ENCODE data around the gene YDJC. TPM values are rescaled to one million over a fixed set of nuclear protein-coding genes. Genes with fewer than 3 reads are reported as not detected.

Gene YDJC
- total and polyA plus RNA-seq, 2 of the 8 experiments (the other 6 are each of a cell fraction or from before 2014, with no cell fraction given): 36.7 to 45.2 TPM

DNA sequence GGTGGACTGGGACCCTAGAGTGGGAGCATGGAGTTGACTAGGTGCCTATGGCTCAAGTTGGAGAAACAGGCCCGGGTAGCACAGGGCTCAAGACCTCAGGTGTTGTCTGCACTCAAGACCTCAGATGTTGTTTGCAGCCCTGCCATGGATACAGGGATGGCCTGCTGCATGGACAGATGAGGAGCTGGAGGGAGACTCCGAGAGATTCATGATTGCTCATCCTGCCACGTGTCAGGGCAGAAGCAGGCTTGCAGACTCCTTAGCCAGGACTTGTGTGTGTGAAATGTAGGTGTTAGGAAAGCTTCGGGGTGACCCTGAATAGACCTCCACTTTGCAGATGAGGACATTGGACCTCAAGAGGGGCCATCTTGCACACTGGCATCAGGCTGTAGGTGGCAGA is 3.7 kb upstream of the YDJC start:
- peaks cover 0 to 1% (median 0%) of the 10 kb centered on the region in 4 experiments; a peak in 2 of 8 replicates for H3K36me3 ChIP-seq (ENCODE audit: control insufficient read depth in 2 of 4, insufficient read depth in 4 of 4, low read length in 3 of 4)
- H3K27ac ChIP-seq (ENCODE audit: low read depth, low read length): no peak overlapping the region
- H3K9ac ChIP-seq (replicated peaks in 1 of 4; ENCODE audit: extremely low read depth in 1 of 4, low read depth in 3 of 4, low read length in 3 of 4): no peak overlapping the region
- no peak overlapping the region for H2AFZ ChIP-seq (ENCODE audit: low read length)
- H2BK12ac ChIP-seq (ENCODE audit: low read depth, low read length): no peak overlapping the region
- no peak overlapping the region for H2BK20ac ChIP-seq (ENCODE audit: low read length)
- H3K27me3 ChIP-seq (replicated peaks in 1 of 4; ENCODE audit: control insufficient read depth in 3 of 4, extremely low read depth in 1 of 4, insufficient read depth in 3 of 4, low read length in 3 of 4): no peaks in the 10 kb centered on the region; a peak in 2 of 7 replicates
- H2BK120ac ChIP-seq (replicated peaks; ENCODE audit: low read depth, low read length): no peak overlapping the region
- H3K4me2 ChIP-seq (ENCODE audit: insufficient read depth in 1 of 2, low read depth in 2 of 2, low read length in 2 of 2): no peak overlapping the region
- no peak overlapping the region for H4K5ac ChIP-seq (ENCODE audit: insufficient read length, low read depth, low read length)
- no peak overlapping the region for H3K56ac ChIP-seq (replicated peaks; ENCODE audit: insufficient read length, low read depth, low read length)
- no peak overlapping the region for H2BK5ac ChIP-seq (ENCODE audit: low read depth, low read length)
- H3K23ac ChIP-seq (ENCODE audit: insufficient read length): no peak overlapping the region
- H3K4ac ChIP-seq (replicated peaks; ENCODE audit: insufficient read length, low read depth, low read length): no peak overlapping the region
- no peak overlapping the region for H3K18ac ChIP-seq (ENCODE audit: extremely low read depth, low read length)
- H3K79me1 ChIP-seq (ENCODE audit: low read depth, low read length): no peaks in the 10 kb centered on the region
- H4K91ac ChIP-seq (replicated peaks; ENCODE audit: insufficient read length, low read length): no peak overlapping the region
- H4K20me1 ChIP-seq (replicated peaks in 1 of 2; ENCODE audit: control insufficient read depth in 1 of 2, insufficient read depth in 2 of 2, low read length in 2 of 2): peaks cover 0 to 5% of the 10 kb centered on the region in 2 experiments
- ChIA-PET POLR2A (ENCODE audit: partially characterized antibody) (interaction anchor here (1.2 to 10.2 kb wide), 3 partner anchors 10 to 23 kb away, joined by 3 to 74 read pairs (median 5); partner anchors contain the start of gene SDF2L1), CTCF (ENCODE audit: partially characterized antibody) (interaction anchor here (22.2 to 24.1 kb wide), 2 partner anchors 6 to 9 kb away, joined by 499 read pairs; partner anchors contain the start of genes CCDC116, SDF2L1 and YDJC)
- no peak overlapping the region for H2BK15ac ChIP-seq (ENCODE audit: low read length)
- H3K9me3 ChIP-seq (ENCODE audit: insufficient read depth in 2 of 2, low read depth in 1 of 2, low read length in 1 of 2): no peaks in the 10 kb centered on the region; a peak in 1 of 4 replicates
- no peak overlapping the region for H2AK5ac ChIP-seq (ENCODE audit: low read depth, low read length)
- 80% methylated on average over 4 of the region's 4 CpGs; no CpG with 5 or more reads in 1 of the 2 experiments for WGBS, 2 experiments (ENCODE audit: extremely low coverage in 1 of 2, insufficient coverage in 1 of 2, insufficient read length in 1 of 2, insufficient replicate concordance in 2 of 2, low coverage in 1 of 2, low lambda C conversion rate in 2 of 2, missing lambda C conversion rate in 1 of 2)
- no peaks in the 10 kb centered on the region; the same call in 1 of the 2 replicates for H3K23me2 ChIP-seq (ENCODE audit: low read depth, low read length)
- peaks cover 0 to 3% (median 2%) of the 10 kb centered on the region in 4 experiments; a peak in 2 of 7 replicates for H3K4me1 ChIP-seq (replicated peaks in 1 of 4; ENCODE audit: control insufficient read depth in 3 of 4, insufficient read depth in 4 of 4, low read length in 3 of 4)
- no peak for DNase-seq (ENCODE audit: low read depth in 1 of 2, low spot score in 2 of 2)
- no peak overlapping the region for H3K4me3 ChIP-seq (ENCODE audit: extremely low read depth in 1 of 4, insufficient read depth in 2 of 4, low read depth in 3 of 4, low read length in 4 of 4)
- H4K8ac ChIP-seq (ENCODE audit: extremely low read depth, insufficient read depth, low read length): no peak overlapping the region; the same call in 1 of the 2 replicates
- no peak overlapping the region for H3K14ac ChIP-seq (ENCODE audit: insufficient read length)
- H3K79me2 ChIP-seq (ENCODE audit: control insufficient read depth in 1 of 2, insufficient read depth in 2 of 2, low read length in 2 of 2): peaks cover 0 to under 1% of the 10 kb centered on the region in 2 experiments; a peak in 1 of 4 replicates
- FAIRE-seq: no peak
- TF ChIP-seq ZNF274 (IDR thresholded peaks at IDR 0.05; ENCODE audit: borderline replicate concordance, extremely low read depth, low read length) (no peak), SP1 (IDR thresholded peaks at IDR 0.05; ENCODE audit: low read depth, low read length) (no peak), CHD2 (IDR thresholded peaks at IDR 0.05; ENCODE audit: low read length) (no peak), BACH1 (IDR thresholded peaks at IDR 0.05; ENCODE audit: low read length) (no peak)
- TF ChIP-seq, protein P1, sequence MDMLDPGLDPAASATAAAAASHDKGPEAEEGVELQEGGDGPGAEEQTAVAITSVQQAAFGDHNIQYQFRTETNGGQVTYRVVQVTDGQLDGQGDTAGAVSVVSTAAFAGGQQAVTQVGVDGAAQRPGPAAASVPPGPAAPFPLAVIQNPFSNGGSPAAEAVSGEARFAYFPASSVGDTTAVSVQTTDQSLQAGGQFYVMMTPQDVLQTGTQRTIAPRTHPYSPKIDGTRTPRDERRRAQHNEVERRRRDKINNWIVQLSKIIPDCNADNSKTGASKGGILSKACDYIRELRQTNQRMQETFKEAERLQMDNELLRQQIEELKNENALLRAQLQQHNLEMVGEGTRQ (IDR thresholded peaks at IDR 0.05; ENCODE audit: low read length): no peak

Data from H1 (cell line).